ENCODE measurements around the gene RETNLB. TPM values are rescaled to one million over a fixed set of nuclear protein-coding genes. Genes with fewer than 3 reads are reported as not detected.

Gene RETNLB
- total RNA-seq (2021; fragmentation: NEBNext Ultra II Directional; extraction: Animal tissue kit (Norgen Biotek cat#: 25700)) = not detected
- long read RNA-seq = 0 reads

DNA sequence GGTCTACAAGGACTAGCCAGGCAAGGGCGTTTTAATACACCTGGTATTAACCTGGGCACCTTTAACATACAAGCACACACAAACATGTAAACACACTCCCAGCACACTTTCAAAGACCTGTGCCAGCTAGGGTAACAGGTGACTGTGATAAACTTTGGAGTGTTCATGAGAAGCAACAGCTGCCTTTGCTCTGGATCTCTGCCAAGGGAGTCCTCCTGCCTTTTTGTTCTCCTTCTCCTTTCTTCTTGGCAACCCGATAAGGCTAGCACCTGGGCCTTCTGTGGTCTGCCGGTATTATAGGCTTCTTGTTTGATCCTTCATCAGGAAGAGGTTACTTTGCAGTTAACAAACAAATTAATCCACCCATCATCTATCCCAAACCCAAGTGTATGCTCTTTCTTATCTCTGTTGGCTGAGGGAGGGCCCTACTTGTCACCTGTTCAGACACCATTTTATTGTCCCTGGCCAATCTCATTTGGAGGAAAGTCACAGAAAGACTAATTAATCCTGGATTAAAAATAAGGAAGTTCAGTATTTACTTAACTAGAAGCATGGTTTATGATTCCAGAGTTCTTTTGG is at the start of gene RETNLB:
Gene RETNLB (minus strand): TSS at position 7 of the 579 bp plus-strand sequence. CDS start 225 bp downstream, outside the sequence.
- TF ChIP-seq, protein P1, sequence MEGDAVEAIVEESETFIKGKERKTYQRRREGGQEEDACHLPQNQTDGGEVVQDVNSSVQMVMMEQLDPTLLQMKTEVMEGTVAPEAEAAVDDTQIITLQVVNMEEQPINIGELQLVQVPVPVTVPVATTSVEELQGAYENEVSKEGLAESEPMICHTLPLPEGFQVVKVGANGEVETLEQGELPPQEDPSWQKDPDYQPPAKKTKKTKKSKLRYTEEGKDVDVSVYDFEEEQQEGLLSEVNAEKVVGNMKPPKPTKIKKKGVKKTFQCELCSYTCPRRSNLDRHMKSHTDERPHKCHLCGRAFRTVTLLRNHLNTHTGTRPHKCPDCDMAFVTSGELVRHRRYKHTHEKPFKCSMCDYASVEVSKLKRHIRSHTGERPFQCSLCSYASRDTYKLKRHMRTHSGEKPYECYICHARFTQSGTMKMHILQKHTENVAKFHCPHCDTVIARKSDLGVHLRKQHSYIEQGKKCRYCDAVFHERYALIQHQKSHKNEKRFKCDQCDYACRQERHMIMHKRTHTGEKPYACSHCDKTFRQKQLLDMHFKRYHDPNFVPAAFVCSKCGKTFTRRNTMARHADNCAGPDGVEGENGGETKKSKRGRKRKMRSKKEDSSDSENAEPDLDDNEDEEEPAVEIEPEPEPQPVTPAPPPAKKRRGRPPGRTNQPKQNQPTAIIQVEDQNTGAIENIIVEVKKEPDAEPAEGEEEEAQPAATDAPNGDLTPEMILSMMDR (IDR thresholded peaks at IDR 0.05) = no peak
- no peaks in the 10 kb centered on the region for H3K4me1 Mint-ChIP-seq (ENCODE audit: low read depth)
- H3K4me3 Mint-ChIP-seq = no peak within 1 kb of the TSS
- H3K27me3 Mint-ChIP-seq (ENCODE audit: insufficient read depth) = no peaks in the 10 kb centered on the region
- H3K9me3 Mint-ChIP-seq = 0 out of 2 replicates have a peak, but pooled peaks cover 4% of the 10 kb centered on the region
- DNase-seq = no peak
- H3K27ac Mint-ChIP-seq = no peak within 1 kb of the TSS
- no peaks in the 10 kb centered on the region for H3K36me3 Mint-ChIP-seq (ENCODE audit: low read depth)

GRCh38 chr3:108806316-108806715 is 49.1 kb upstream of the RETNLB start:
- H3K27me3 Mint-ChIP-seq (ENCODE audit: insufficient read depth) = peaks cover 4% of the 10 kb centered on the region
- DNase-seq = no peak
- TF ChIP-seq, protein P1 (IDR thresholded peaks at IDR 0.05) = no peak
- H3K9me3 Mint-ChIP-seq = peaks cover 10% of the 10 kb centered on the region
- no peak overlapping the region for H3K27ac Mint-ChIP-seq
- no peaks in the 10 kb centered on the region for H3K4me1 Mint-ChIP-seq (ENCODE audit: low read depth)
- no peak overlapping the region for H3K4me3 Mint-ChIP-seq
- H3K36me3 Mint-ChIP-seq (ENCODE audit: low read depth) = no peaks in the 10 kb centered on the region

GRCh38 chr3:108804966-108805365 is 47.8 kb upstream of the RETNLB start:
- Mint-ChIP-seq H3K9me3 (peaks cover 19% of the 10 kb centered on the region), H3K4me1 (ENCODE audit: low read depth) (no peaks in the 10 kb centered on the region), H3K27ac (no peak overlapping the region), H3K4me3 (no peak overlapping the region), H3K36me3 (ENCODE audit: low read depth) (no peaks in the 10 kb centered on the region), H3K27me3 (ENCODE audit: insufficient read depth) (peaks cover 4% of the 10 kb centered on the region)
- TF ChIP-seq, protein P1 (IDR thresholded peaks at IDR 0.05) = no peak
- DNase-seq = no peak

DNA sequence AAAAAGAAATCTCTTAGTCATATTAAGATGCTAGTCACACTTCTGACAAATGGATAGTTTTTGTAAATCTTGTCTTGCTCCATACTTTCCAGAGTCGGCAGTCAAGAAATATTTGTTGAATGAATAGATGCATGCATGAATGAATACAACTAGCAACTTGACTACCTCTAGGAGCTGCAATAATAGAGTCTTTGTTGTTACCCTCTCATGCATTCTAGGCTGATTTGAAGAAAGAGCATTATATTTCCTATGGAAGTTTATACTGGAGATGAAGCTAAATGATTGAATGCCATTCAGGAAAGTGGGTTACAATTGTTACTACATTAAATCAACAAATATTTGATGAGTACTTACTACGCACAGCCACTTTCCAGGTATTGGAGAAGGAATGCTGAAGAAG is 47.2 kb upstream of the RETNLB start:
- no peak for DNase-seq
- Mint-ChIP-seq H3K9me3 (peaks cover 19% of the 10 kb centered on the region), H3K27ac (no peak overlapping the region), H3K36me3 (ENCODE audit: low read depth) (no peaks in the 10 kb centered on the region), H3K4me1 (ENCODE audit: low read depth) (no peaks in the 10 kb centered on the region), H3K4me3 (no peak overlapping the region), H3K27me3 (ENCODE audit: insufficient read depth) (peaks cover 4% of the 10 kb centered on the region)
- TF ChIP-seq, protein P1 (IDR thresholded peaks at IDR 0.05) = no peak

GRCh38 chr3:108791473-108791872 is 34.3 kb upstream of the RETNLB start:
- no peak overlapping the region for H3K4me3 Mint-ChIP-seq

More at GRCh38 chr3:108791473-108791872, 34.3 kb upstream of the RETNLB start:
- TF ChIP-seq, protein P1 (IDR thresholded peaks at IDR 0.05) = no peak
- Mint-ChIP-seq H3K36me3 (ENCODE audit: low read depth) (no peaks in the 10 kb centered on the region), H3K27me3 (ENCODE audit: insufficient read depth) (no peaks in the 10 kb centered on the region), H3K27ac (no peak overlapping the region), H3K4me1 (ENCODE audit: low read depth) (no peaks in the 10 kb centered on the region), H3K9me3 (peaks cover 26% of the 10 kb centered on the region)
- no peak for DNase-seq
